HG03196 (cell line): Measurements from ENCODE around the gene RNF43.
"Not testable (repeated sequence)": the region's sequence is repeated elsewhere in the genome, so short reads cannot be mapped to it uniquely, and the experiment has no call there.

ENCODE experiments used
- ATAC-seq: cut with Tn5 transposase; IDR thresholded peaks from one replicate; pipeline ENCODE4 v1.9.1; 2021; ENCODE audit not compliant: unreplicated experiment

The RNF43 gene

GRCh38 chr17:58410714-58411407 is 6.5 kb downstream of the RNF43 start:
- no peak for ATAC-seq

- no peak for ATAC-seq
Measured at GRCh38 chr17:58409432-58409831, 7.9 kb downstream of the RNF43 start.

- ATAC-seq, result no peak
Measured at GRCh38 chr17:58403311-58403710, 14.0 kb downstream of the RNF43 start.

- ATAC-seq, result no peak
Measured at GRCh38 chr17:58402679-58403078, 14.7 kb downstream of the RNF43 start.

- no peak for ATAC-seq
Measured at GRCh38 chr17:58402047-58402446, 15.3 kb downstream of the RNF43 start.

DNA sequence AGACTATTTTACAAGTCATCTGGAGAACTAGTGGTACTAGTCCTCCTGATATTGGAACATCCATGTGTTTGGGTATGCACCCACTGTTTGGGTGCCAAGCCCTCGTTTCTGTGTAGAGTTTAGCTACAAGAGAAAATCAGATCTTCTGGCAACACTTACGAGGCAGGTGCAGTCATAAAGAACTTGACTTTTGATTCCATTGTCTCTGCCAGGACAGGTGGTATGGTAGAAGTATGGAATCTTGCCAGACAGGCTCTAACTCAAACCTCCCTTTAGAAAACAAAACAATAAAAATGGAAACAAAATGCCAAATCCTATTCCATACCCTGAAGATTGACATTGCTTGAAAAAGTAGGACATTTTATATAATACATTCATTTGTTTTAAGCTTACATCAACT is 16.0 kb downstream of the RNF43 start:
- no peak for ATAC-seq

DNA sequence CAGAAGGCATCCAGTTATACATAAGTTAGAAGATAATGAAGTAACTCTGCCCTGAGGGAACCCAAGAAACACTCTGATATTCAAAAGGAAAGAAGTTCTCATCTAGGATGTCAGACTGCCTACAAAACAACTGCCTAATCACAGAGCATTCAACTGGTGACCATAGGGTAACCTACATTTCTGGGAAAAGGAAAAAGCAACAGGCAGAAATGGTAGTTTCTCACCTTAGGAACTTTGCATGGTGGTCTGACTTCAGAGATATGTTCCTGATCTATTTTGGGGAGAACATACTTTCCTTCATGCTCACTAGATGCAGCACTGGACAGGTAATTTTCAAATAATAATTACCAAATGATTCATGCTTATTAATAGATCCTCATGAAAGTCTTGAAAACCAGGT is 16.5 kb downstream of the RNF43 start:
- no peak for ATAC-seq

- ATAC-seq, result no peak
Measured at GRCh38 chr17:58399974-58400373, 17.4 kb downstream of the RNF43 start.

- no peak for ATAC-seq
Measured at GRCh38 chr17:58398574-58399266, 18.6 kb downstream of the RNF43 start.

DNA sequence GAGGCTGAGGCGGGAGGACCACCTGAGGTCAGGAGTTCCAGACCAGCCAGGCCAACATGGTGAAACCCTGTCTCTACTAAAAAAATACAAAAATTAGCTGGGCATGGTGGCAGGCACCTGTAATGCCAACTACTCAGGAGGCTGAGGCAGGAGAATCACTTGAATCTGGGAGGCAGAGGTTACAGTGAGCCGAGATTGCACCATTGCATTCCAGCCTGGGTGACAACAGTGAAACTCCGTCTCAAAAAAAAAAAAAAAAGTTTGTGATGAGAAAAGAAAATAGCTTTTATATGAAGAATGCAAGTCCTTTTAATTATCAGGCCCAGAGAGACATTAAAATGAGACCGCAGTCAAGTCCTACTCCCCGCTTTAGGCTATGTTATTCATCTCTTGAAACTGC is 19.9 kb downstream of the RNF43 start:
- ATAC-seq, result not testable (repeated sequence)

DNA sequence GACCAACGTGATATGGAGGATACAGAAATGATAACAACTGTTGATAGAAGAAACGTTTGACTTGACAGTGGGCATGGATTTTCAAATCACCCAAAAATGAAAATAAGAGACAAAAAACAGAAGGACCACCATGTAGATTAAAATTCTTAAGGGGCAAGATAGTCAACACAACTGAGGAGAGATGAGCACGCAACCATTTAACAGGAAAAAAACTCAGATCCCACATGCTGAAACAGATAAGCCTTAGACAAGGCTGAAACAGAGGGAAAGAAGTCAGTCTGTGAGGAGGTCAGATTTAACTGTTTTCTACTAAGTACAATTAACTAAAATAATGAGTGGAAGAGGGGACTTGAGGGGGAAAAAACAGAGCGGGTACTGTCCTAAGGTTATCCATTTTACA is 21.2 kb downstream of the RNF43 start:
- ATAC-seq, result no peak

GRCh38 chr17:58394534-58395223 is 22.7 kb downstream of the RNF43 start:
- ATAC-seq, result no peak

GRCh38 chr17:58391302-58391984 is 25.9 kb downstream of the RNF43 start:
- ATAC-seq, result no peak

- no peak for ATAC-seq
Measured at GRCh38 chr17:58390884-58391283, 26.4 kb downstream of the RNF43 start.

DNA sequence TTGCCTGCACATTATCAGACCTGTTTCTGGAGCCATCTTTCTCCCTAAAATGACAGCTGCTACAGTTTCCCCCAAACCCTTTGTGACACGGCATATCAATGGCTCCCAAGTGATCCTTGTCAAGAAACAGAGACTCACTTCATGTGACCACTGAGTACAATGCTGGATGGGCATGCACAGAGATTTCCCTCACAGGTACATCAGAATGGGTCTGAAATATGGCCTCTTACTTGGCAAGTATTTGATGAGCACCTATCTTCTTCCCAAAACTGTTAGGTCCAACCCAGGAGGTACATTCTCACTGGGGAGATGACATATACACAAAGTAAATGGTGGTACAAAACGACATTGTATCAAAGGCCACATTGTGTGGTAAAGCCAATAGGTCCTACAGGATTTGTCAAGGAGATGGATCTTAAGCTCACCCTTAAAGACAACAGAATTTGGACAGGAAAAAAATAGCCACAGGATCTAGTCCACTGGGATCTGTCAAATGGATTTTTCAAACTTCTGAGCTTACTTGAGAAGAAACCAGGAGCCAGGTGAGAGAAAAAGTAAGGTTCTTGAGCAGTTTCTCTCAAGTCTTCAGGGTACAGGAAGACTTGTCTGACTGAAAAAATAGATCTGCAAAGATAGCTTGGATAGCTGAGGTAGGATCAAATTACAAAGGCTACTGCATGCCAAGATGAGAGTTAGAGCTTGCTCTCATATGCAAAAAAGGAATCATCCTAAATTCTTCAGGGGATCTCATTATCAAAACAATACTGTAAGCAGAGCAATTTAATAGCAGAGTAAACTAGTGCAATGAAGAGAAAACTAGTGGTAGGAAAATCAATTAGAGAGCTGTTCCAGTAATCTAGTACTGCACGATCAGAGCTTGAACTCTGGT is 28.8 kb downstream of the RNF43 start:
- no peak for ATAC-seq

DNA sequence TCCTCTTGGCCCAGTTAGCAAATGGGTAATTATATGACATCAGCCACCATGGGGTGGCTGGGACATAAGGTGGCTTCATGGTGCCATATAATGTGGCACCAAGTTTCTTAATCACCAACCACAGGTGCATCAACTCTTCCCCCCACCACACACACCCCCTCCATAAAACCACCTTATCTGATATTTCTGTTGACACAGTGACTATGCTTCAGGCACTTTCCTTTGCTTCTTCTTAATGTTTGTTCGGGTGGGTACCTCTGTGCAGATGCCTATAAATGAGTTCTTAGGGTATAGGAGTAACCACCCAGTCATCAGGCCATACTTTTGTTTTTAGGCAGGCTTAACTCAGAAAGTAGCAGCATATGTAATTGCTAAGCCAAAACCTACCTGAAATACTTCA is 29.5 kb downstream of the RNF43 start:
- no peak for ATAC-seq

GRCh38 chr17:58386708-58387107 is 30.6 kb downstream of the RNF43 start:
- no peak for ATAC-seq

DNA sequence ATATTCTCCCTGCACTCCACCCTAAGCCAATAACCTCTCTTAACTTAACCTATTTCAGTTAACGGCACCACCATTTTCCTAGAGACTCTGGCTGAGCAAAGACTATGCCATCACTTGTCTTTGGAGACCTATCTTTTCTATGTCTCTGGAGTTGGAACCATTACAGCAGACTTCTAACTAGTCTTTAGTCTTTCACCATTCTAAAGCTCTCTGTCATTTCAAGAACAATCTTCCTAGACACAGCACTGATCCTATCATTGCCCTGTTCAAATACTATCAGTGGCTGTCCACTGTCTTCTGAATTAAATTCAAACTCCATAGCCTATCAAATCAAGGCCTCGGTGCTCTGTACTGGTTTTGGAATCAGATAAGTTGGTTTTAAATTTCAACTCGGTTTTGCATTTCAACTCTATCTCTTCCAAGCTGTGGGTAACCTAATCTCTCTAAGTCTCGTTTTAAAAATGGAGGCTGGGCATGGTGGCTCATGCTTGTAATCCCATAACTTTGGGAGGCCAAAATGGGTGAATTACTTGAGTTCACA is 31.9 kb downstream of the RNF43 start:
- no peak for ATAC-seq

GRCh38 chr17:58384897-58385296 is 32.4 kb downstream of the RNF43 start:
- ATAC-seq, result no peak

GRCh38 chr17:58383892-58384462 is 33.4 kb downstream of the RNF43 start:
- ATAC-seq, result no peak
